IPS DF 4.7 (cell line): ENCODE measurements around the gene ISLR.

ENCODE experiments used
- DNase-seq: peaks from one replicate; pipeline ENCODE4 v3.0.0-alpha.2; 2013; ENCODE audit warnings: low spot score; ENCODE audit errors: extremely low read depth

ISLR gene

GRCh38 chr15:74209997-74210671, 36.6 kb downstream of the ISLR start:
- DNase-seq, result no peak

DNA sequence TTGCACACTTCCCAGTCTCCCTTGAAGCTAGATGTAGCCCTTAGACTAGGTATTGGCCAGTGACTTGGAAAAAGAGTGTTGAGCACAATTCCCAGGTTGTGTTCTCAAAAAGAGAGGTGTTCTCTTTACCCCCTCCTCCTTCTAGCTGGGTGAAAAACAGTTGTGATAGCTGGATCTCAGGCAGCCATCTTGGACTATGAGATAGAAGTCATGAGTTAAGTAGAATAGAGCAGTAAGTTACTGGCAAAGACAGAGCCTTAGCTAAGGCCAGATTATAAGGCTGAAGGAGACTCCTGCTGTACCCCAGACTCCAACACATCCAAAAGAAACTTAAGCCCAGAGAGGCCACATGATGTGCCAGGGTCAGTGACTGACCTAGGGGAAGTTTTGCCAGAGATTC, 37.2 kb downstream of the ISLR start:
- no peak for DNase-seq

DNA sequence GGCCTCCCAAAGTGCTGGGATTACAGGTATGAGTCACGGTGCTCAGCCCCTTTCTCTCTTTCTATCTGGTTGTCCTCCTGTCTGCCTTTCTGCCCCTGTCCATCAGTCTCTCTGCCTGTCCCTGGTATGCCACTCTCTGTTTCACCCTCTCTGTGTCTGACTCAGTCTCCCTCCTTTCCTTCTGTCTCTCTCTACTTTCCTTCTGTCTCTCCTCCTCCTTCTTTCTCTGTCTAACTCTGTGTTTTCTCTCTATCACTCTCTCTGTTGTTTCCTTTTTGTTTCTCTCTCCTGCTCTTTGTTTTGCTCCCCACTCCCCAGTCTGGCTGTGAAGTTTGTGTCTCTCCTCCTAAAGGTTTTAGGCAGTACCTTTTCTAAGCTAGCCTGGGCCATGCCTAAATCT, 38.1 kb downstream of the ISLR start:
- no peak for DNase-seq

DNA sequence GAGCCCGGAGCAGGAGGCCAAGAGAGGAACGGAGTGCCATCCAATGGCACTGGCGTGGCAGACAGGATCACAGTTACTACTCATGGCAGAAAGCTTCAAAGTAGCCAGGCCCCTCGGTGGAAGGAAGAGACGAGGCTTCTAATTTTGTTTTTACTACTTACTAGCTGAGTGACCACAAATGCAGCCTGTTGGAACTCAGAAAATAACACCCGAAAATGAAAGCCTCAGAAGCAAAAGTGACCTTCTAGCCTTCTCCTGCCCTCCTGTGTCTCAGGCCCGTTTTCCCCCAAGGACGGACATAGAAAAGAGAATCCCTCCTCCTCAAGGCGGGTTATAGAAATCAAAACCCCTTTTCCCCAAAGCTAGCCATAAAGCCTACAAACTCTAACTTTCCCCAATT, 39.0 kb downstream of the ISLR start:
- no peak for DNase-seq

- DNase-seq, result no peak
Observed at GRCh38 chr15:74213858-74214284, 40.4 kb downstream of the ISLR start.

GRCh38 chr15:74214324-74215021, 41.0 kb downstream of the ISLR start:
- DNase-seq, result no peak

GRCh38 chr15:74215958-74216357, 42.4 kb downstream of the ISLR start:
- no peak for DNase-seq

DNA sequence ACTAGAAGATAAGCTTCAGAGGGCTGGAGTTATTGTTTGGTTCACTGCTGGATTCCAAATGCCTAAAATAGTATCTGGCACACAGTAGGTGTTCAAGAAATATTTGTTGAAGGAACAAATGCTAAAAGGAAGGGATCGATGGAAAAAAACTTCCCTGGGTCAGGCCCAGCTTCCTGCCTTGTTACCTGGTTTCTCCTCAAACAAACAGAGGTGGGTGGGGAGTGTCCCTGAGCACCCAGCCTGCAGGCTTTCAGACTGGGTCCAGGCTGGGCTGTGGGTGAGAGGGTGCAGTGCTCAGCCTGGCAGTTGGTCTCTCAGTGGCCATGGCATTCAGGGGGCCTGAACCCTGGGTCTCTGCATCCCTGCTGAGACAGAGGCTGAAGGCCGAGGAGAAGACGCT, 43.4 kb downstream of the ISLR start:
- no peak for DNase-seq

- DNase-seq, result no peak
Observed at GRCh38 chr15:74217907-74218885, 44.7 kb downstream of the ISLR start.

DNA sequence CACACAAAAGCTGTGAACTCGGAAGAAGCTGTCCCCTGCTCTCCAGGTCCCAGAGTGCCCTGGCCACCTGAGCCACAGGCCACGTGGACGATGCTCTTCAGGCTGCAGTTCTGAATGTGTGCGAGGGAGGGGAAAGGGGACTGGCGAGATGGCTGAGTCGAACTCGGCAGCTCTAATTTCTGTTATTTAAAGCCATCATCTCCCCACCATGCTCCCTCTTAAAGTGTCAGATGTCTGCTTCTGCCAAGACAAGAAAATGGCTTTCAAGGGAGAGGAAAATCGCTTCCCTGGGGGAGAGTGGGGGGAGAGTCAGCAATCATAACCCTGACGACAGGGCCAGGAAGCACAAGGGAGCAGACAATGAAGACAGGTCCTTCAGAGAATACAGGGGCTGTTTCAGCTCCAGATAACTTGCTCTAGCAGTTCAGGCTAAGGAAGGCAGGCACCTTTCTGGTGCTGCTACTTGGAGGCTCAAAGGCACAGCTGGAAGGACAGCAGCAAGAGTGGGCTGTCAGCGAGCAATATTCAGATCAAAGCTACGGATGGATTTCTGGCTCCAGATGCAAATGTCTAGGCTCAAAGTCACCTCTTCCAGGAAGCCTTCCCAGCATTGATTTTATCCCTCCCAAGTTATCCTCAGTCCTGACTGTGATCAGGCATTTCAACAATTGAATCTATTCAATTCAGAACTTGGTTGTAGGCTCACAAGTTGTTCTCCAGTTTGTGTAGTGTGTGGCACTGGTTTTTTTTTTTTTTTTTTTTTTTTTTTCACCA, 47.2 kb downstream of the ISLR start:
- no peak for DNase-seq

- no peak for DNase-seq
Observed at GRCh38 chr15:74221399-74222239, 48.1 kb downstream of the ISLR start.

DNA sequence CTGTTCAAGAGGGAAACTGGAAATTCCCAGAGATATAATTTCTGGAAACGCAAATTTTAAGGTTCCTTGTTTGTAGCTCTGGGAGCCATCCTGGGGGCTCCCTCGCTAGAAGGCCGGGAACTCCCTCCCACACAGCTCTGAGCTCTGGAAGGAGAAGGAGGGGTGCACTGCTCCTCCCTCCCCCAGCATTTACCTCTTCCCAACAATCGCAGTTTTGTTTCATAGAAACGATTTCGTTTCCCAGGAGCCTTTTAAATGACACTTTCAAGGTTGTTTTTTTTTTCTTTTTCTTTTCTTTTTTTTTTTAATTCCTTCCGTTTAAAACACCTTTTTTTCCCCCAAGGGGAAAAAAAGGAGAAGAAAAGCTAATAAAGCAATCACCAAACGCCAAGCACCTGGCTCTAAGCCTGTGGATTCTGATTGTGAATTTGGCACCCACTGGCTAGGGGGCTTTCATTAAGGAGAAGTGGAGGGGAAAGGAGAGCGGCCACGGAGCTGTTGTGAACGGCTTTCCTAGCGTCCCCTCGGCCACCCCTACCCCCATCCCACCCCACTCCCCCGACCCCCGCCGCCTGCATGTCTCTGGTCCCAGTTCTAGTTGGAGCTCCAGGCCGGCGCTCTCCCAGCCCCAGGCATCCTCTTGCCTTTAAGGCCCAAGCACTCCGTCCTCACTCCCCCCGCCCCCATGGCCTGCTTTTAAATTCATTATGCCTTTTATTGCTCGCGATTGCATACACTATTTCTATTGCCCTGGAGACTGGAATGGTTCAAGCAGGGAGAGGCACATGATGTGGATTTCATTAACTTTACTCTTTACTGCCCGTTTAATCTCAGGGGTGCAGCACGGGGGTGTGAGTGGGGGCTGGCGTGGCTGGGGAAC, 49.0 kb downstream of the ISLR start:
- DNase-seq, result no peak

GRCh38 chr15:74225928-74226327, 52.4 kb downstream of the ISLR start:
- DNase-seq, result no peak
